ENCODE measurements around the gene SLC22A2.

The SLC22A2 gene

DNA sequence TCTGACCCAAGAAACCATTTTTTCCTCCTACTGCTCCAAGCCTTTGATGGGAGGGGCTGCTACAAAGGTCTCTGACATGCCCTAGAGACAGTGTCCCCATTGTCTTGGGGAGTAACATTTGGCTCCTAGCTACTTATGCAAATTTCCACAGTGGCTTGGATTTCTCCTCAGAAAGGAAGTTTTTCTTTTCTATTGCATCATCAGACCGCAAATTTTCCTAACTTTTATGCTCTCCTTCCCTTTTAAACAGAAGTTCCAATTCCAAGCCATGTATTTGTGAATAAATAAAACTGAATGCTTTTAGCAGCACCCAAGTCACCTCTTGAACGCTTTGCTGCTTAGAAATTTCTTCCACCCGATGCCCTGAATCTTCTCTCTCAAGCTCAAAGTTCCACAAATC is 51.0 kb downstream of the SLC22A2 start:
- DNase-seq (ENCODE audit: low read depth in 2 of 2), result no peak

DNA sequence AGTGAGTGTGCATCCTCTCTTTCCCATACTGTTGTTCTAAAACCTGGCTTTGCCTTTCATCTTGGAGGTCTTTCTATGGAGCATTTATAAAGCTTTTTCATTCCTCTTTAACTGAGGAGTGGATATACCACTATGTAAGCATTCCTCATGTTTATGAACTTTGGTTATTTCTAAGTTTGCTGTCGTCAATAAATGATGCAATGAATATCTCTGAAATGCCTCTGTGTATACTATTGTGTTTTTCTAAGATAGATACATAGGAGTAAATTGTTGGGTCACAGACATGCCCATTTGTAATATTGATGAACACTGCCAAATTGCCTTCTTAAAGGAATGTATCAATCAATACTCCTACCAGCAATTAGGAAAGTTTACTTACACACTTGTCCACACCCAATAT is 53.9 kb downstream of the SLC22A2 start:
- no peak for DNase-seq (ENCODE audit: low read depth in 2 of 2)

DNA sequence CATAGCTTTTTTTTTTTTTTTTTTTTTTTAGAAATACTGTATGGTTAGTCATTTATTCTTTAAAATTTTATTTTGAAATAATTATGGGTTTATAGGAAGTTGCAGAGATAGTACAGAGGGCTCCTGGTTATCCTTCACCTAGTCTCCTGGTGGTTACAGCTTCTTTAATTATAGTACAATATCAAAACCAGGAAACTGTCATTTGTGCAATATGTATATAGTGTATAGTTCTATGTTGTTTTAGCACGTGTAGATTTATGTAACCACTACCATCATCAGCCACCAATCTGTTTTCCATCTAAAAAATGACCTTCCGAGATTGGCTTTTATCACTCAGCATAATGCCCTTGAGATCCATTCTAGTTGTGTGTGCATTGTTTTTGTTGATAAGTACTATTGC is 54.7 kb downstream of the SLC22A2 start:
- DNase-seq (ENCODE audit: low read depth in 2 of 2), result no peak

DNA sequence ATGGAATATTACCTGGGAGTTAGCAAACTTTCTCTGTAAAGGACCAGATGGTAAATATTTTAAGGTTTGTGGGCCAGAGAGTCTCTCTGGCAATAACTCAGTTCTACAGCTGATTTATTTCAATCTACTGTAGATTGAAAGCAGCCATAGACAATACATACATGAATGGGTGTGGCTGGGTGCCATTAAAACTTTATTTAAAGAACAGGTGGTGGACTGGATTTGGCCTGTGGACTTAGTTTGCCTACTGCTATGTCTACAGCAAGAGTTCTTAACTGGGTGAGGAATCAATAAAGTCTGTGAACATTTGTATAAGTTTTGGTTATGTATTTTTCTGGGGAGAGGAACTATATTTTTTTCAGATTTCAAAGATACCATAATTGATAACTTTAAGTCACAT is 55.1 kb downstream of the SLC22A2 start:
- DNase-seq (ENCODE audit: low read depth in 2 of 2), result no peak

DNA sequence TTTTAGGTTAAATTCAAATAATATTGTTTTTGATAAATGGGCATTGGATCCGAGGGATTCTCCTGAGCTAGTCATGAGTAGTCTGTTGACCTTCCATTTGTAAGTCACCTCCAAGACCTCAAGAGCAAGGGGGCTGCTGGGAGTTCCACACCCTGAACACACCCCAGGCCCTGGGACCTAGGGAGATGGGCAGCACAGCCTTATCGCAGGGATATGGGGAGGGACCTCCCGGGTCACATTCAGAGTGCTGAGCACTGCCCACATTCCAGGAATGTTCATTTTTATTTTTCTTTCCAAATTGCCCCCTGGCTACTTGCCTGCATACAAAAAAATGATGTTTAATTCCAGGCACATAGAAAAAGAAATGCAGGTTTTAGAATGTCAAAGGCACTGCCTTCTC is 55.5 kb downstream of the SLC22A2 start:
- no peak for DNase-seq (ENCODE audit: low read depth in 2 of 2)

DNA sequence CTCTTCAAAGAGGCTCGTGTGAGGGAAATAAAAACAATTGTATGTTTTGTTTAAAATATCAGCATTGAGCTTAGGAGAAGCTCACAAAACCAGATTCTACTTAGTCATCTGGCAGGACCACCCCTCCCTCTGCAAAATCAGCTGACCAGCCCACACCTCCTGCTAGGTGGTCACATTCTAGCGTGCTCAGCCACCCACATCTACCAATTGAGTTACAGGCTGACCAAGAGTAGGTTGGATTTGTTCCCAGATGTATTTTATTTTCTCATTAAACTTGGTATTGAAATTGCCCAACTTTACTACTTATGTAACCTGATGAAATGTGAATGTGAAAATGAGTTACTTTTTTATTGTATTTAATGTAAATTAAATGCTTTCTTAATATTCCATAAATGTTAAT is 56.2 kb downstream of the SLC22A2 start:
- no peak for DNase-seq (ENCODE audit: low read depth in 2 of 2)

DNA sequence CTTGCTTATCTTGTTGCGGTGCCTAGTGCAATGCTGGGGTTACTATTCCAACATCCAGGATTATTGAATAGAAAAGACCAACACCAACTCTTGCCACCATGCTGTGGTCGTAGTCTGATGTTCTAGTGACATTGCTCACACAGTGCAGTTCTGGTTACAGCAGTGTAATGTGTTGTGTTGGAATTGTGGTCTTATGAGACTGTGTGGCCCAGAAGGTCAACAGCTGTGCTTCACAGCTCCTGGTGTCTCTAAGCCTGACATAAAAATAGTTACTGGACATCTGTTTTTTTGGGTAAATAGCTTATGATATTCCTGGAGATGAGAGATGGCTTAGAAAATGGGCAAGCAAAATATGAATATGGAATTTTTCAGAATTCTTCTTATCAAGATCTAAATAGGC is 57.6 kb downstream of the SLC22A2 start:
- DNase-seq (ENCODE audit: low read depth in 2 of 2), result no peak

DNA sequence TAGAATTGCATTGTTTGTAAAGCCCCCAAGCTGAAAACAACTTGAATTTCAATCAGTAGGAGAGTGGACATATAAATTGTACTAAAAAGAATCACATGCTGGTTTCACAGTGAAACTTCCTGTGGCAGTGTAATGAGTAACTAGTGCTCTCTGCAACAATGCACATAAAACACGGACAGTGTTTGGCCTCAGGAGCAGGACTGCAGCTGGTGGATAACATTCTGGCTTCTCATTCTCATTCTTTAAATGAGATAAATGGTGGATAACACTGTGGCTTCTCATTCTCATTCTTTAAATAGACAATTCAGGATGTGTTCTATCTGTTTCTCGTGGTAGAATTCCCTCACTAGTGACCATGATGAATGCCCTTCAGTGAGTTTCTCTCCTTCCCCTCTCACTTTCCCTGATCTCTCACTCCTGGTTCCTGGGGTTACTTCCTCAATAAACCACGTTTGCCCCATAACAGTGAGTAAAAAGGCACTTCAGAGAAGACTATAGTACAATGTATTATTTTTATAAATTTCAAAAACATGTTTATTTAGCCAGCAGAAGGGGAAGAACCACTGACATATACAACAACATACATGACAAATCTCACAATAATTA is 59.9 kb downstream of the SLC22A2 start:
- DNase-seq (ENCODE audit: low read depth in 2 of 2), result no peak

DNA sequence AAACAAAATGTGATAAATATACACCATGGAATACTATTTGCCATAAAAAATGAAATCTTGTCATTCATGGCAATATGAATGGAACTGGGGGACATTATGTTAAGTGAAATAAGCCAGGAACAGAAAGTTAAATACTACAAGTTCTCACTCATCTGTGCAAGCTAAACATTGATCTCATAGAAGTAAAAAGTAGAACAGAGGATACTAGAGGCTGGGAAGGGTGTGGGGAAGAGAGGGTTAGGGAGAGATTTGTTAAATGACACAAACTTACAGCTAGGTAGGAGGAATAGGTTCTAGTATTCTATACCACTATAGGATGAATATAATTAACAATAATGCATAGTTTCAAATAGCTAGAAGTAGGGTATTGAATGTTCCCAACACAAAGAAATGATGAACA is 61.0 kb downstream of the SLC22A2 start:
- no peak for DNase-seq (ENCODE audit: low read depth in 2 of 2)

DNA sequence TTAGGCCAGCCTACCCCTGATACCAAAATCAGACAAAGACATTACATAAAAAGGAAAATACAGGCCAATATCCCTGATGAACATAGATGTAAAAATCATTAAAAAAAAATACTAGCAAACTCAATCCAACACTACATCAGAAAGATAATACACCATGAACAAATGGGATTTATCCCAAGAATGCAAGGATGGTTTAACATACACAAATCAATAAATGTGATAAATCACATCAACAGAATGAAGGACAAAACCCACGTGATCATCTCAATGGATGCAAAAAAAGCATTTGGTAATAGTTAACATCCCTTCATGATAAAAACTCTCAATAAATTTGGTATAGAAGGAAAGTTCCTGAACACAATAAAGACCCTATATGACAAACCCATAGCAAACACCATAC is 63.8 kb downstream of the SLC22A2 start:
- DNase-seq (ENCODE audit: low read depth in 2 of 2), result no peak

DNA sequence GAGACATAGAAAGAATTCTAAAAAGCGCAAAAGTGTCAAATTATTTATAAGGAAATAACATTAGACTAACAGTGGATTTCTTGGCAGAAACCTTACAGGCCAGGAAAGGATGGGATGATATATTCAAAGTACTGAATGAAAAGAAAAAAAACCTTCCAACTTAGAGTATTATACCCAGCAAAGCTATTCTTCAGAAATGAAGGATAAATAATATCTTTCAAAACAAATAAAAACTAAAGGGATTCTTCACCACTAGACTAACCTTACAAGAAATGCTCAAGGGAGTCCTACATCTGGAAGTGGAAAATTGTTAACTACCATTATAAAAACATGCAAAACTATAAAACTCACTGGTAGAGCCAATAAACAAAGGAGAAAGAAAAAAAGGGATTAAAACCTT is 65.8 kb downstream of the SLC22A2 start:
- DNase-seq (ENCODE audit: low read depth in 2 of 2), result no peak

DNA sequence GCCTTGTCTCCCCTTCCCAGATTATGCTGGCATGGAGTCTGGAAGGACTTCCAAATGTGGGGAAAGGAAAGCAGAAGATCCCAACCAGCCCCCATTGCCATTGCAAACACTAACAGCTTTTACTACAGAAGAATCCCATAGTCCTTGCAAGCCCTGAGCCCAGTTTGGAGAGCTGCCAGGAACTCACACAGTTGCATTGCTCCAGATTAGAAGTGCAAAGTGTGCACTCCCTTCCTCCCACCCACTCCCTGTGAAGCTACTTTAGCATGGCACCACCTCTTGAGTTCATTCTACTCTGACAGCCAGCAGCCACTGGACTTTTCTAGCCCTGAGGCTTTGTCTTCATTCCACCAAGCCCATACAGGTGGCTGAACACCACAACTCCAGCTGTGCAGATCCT is 67.6 kb downstream of the SLC22A2 start:
- DNase-seq (ENCODE audit: low read depth in 2 of 2), result no peak

DNA sequence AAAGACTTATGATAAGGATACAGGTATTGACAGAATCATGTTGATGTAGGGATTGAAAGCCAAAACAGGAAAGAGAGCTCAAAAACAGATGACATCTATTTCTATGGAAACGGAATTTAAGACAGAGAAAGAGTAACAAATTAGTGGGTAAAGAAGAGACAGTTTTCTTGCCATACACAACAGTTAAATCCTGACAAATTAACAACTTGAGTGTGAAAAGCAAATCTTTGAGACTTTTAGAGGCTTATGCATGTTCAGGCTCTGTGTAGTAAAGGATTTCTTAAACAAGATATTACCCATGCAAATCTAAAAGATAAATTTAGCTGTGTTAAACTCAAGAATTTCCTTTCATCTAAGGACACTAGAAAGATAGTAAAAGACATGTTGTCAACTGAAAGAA is 68.5 kb downstream of the SLC22A2 start:
- no peak for DNase-seq (ENCODE audit: low read depth in 2 of 2)

DNA sequence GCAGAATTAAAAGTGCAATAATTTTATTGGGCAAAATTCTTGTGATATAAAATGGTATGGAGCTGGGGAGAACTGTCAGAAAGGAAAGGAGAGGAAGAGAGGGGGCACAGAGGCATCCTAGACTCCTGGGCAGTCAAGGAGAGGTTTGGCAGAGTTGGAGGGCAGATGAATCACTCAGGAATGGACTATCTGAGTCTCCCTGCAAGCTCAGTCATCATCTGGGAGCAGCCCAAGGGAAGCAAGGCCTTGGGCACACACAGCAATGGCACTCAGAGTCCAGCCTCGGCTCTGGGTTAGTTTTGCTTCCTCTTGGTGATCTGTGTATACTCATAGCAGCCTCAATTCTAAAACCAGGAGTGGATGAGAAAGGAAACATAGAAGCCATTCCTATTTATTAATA is 69.8 kb downstream of the SLC22A2 start:
- DNase-seq (ENCODE audit: low read depth in 2 of 2), result no peak

DNA sequence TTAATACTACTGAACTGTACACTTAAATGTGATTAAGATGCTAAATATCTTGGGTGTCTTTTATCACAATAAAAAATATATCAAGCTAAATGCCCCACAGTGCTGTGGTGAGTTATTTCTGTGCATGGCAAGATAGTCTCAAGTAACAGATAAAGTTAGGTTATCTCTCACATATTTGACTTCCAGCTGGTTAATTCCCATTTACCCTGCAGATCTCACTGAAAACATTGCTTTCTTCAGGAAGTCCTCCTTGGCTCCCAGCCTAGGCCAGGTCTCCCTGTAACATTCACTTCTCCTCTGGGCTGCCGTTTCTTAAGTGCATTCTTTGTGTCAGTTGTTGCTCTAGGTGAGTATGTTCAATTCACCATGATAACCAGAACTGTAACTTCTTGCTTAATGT is 77.9 kb downstream of the SLC22A2 start:
- DNase-seq (ENCODE audit: low read depth in 2 of 2), result no peak

DNA sequence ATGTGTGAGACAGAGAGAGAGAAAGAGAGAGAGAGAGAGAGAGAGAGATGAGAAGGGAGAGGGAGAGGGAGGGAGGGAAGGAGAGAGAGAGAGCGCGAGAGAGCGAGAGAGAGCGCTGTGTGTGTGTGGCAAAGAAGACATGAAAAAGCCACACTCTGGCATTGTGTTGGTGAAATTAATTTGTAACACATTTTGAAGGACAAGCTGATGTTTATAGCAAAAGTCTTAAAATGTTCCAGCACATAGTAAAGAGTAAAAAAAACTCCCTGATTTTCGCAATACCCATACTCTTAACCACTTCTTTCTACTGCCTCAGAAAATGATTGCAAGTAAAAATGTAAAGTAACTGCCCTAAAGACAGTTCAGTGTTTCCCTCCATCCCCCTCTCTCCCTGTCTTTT is 80.3 kb downstream of the SLC22A2 start:
- DNase-seq (ENCODE audit: low read depth in 2 of 2), result no peak

DNA sequence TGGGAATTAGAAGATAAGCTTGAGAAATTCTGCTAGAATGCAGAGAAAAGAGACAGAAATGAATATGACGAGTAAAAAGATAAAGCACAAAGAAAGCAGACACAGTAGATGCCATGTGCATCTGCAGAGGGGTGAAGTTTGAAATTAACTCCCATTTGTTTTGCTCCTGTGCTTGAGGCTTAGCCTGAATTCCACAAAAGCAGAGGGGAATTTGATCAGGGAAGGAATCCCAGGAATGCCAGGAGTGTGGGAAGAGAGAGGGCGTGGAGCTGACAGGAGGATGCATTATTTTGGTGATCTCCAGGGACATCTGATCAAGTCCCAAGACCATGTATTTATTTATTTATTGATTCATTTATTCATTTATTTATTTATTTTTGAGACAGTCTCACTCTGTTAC is 81.4 kb downstream of the SLC22A2 start:
- no peak for DNase-seq (ENCODE audit: low read depth in 2 of 2)

DNA sequence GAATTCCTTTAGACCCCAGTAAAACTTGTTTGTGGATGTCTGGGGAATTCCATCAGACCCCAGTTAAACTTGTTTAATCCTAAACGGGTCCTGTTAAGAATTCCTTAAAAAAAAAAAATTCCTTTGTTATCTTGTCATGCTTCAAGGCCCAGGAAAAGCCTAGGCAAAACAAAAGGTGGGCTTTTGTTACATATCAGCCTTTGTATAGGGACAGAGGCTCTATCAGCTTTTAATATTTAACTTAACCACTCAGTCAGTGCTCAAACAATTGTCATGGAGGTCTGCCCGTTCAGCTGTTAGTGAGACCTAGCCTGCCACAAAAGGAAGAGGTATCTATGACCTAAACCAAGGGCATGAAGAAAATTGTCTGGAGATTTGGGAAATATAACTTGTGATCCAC is 83.9 kb downstream of the SLC22A2 start:
- no peak for DNase-seq (ENCODE audit: low read depth in 2 of 2)

DNA sequence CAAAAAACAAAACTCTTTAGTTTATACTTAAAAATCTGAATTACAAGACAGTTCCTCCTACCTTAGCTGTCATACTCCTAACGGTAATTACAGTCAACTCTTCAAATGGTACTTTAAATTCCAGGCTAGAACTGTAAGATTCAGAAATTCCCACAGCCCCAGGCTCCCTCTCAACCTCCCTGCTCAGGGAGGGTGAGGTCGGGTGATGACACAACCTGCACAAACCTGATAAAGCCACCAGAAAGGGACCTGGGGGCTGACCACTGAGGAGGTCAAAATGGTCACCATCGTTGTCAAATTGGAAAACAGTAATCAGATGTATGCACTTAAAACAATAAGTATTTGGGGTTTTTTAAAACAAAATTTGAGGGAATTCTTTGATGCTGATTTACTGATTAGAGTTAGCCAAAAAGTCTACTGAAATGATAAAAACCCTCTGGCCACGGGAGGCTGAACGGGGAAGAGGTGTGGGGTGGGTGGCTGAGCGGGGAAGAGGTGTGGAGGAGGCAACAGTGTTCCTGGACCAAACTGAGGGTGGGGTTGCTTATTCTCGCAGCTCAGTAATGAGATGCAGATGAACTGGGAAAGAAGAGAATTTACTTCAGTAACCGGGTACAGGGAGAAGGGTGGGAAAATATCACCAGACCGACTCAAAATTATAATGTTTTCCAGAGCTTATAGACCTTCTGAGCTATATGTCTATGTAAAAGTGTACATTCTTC is 84.7 kb downstream of the SLC22A2 start:
- no peak for DNase-seq (ENCODE audit: low read depth in 2 of 2)

DNA sequence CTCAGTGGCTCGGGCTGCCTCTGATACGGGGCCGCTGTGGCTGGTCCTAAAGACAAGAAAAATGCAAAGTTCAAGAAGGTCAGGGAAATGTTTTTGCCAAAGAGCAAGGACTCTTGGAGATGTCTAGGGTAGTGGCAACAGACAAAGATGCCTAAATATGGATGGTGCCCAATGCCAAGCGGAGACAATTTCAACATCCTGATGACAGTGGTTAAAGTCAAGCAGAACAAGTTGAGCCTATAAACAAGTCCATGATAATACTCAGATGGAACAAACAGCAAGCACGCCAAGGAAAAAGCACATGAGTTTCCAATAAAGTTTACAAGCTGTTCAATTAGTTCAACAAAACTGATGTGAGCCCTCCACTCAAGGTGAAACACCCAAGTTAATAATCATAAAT is 85.9 kb downstream of the SLC22A2 start:
- DNase-seq (ENCODE audit: low read depth in 2 of 2), result no peak

DNA sequence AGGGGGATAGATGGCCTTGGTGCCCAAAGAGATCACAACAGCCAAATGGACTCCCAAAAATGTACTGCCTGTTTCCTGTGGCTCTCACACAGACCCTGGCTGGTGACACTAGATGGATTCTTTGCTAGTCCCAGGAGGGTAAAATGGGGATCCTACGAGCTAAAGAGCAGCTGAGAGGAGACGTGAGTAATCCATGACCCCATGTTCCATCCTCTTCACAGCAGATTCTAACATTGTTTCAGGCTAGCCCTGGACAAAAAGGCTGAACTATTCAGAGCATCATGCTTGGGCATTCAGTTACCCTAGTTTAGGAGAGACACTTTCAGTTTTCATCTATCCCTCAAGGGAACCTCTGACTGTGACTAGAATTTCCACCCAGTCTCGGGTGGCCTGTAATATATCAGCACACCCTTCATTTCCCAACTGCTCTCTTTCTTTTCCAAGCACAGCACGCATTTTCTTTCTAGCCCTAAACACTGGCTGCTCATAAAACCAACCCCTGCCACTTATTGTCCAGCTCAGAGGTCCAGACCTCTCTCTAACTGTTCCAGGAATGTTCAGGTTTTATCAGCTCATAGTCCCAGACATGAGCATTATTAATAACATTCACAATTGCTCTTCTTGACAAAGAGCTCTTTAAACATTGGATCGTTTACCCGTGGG is 88.5 kb downstream of the SLC22A2 start:
- no peak for DNase-seq (ENCODE audit: low read depth in 2 of 2)

DNA sequence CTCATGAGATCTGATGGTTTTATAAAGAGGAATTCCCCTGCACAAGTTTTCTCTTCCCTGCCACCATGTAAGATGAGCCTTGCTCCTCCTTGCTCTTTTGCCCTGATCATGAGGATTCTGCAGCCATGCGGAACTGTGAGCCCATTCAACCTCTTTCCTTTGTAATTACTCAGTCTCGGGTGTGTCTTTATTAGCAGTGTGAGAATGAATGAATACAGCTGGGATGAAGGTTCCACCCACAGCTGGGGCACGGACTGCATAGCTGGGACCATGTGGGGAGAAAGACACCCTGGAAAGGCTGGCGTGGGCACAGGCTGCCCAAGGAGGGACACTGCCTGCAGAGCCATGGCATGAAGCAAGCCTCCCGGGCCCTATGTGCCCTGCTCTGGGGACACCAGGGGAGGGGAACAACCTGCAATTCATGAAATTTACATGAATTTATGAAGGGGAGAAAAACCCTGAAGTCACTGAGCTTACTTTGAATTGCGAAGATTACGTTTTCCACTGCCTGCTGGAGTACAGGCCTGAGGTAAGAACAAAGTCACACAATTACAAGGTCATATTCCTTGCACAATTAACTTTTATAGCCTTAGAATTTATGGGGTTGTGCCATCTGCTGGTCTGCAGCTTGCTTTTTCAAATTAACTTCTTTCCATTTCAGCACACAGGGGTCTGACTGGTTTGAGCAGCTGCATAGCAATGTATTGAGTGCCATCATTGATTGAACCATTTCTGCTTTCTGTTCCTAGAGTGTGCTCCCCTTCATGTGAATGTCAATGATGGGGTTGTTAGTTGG is 90.8 kb downstream of the SLC22A2 start:
- DNase-seq (ENCODE audit: low read depth in 2 of 2), result no peak
